Measurements from ENCODE around the gene TMEM132D. TPM values are rescaled to one million over a fixed set of nuclear protein-coding genes. Genes with fewer than 3 reads are reported as not detected.

TMEM132D gene
- total RNA-seq, 1 donor from 2014 or later: not detected

DNA sequence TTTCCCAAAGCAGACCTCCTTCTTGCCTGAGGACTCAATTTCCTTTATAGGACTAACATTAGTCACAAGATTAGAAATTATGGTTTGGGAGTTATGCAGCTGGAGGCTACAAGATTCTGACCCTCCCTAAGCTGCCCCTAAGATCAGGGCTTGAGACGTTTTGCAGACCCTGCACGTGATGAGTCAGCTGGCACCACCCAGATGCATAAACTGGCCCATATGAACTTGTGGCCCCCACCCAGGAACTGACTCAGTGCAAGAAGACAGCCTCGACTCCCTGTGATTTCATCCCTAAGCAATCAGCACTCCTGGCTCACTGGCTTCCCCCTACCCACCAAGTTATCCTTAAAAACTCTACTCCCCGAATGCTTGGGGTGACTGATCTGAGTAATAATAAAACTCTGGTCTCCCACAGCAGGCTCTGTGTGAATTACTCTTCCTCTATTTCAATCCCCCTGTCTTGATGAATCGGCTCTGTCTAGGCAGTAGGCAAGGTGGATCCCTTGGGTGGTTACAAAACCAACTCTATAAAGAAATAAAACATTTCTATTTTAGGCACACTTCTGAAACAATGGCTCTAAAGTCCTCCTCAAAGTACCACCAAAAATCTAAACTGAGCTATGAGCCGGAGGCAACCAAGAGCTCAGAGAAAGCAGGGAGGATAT, 233.4 kb downstream of the TMEM132D start:
- intact Hi-C loops (cut with micrococcal nuclease): no loop called here

DNA sequence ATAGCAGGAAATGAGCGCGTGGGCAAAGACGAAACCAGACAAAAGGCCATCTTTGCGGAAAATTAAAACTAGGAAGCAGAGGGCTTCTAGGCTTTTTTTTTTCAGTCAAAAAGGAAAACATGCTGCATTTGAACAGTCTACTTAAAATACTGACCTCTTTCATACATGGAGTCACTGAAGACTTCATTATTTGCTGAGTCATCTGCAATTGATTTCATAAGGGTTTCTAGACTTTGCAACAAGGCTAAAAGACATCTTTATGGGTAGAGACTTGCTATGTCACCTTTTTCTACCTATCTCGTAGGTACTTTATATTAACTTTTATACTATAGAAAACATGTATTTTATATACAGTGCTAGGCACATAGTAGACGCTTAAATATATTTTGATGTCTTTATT, 238.4 kb downstream of the TMEM132D start:
- intact Hi-C loops (cut with micrococcal nuclease): no loop called here

DNA sequence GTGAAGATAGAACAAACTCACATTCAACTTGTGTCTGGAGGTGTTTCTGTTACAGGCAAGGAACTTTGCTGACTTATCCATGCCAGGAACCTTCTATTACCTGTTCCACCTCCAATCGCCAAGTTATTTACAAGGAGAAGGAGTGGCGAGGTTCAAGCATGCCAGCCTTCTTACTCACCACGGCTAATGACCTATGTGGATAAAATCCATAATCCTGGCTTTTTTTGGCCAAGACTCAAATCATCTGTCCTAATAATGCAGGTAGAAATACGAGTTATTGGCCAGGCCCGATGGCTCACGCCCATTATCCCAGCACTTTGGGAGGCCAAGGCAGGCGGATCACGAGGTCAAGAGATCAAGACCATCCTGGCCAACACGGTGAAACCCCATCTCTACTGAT, 241.6 kb downstream of the TMEM132D start:
- intact Hi-C loops (cut with micrococcal nuclease): no loop called here

DNA sequence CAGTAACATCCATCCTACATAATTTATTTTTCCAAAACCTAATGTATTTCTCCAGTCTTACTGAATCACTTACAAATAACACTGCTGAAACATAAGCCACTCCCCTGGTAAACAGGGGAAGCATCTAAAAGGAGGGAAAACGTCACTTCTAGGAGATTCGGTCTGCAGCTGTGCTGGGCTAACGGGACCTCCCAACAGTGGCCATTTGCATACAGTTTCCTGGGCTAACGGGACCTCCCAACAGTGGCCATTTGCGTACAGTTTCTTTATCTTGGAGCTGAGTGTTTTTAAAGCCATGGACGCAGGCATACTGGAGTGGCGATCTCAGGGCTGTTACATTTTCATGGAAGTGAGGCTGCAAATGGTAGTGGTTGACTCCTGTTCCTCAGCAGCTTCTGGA, 242.9 kb downstream of the TMEM132D start:
- intact Hi-C loops (cut with micrococcal nuclease): no loop called here

DNA sequence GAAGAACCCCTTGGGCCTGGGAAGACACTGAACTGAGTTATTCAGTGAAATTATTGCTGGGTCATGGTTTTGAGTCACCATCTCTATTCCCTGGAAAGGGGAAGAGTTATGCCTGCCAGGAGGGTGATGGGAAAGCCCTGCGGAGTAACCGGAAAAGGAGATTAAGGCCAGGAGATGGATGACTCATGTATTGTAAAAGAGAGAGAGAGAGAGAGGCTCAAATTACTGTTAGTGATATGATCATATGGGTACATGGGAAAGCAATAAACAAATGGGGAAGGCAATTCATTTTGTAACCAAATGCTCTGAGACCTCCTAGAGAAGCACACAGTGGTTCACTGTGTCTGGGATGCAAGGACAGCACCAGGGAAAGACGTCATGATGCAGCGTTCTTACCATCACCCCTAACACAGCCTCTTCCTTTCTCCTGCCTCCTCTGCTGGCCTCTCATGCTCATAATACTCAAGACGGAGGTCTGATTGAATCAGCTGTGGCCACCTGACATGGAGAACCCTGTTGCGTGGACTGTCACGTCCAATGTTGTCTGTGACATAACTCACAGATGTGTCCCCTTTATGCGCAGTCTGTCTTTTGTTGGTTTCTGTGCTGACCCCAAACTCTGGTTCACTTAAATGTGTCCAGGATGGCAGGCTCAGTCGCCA, 243.7 kb downstream of the TMEM132D start:
- intact Hi-C loops (cut with micrococcal nuclease): no loop called here

GRCh38 chr12:129657179-129657578, 246.6 kb downstream of the TMEM132D start:
- intact Hi-C loops (cut with micrococcal nuclease): no loop called here

DNA sequence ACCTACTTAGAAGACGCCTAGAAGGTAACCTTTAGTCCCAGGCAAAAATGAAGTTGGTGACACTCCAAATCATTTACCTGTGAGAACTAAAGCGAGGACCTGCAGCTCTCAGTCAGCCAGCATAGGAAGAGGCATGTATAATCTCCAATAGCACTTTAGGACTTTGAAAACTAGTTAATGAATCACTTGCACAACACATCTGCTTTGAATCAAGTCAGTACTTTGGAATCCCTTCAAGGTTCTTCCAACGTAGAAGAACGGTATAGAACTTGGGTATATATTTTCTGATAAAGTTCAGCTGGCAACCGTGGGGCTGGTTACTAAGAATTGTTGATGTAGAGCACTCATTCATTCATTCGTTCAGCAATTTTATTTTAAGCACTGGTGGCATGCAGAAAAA, 251.9 kb downstream of the TMEM132D start:
- intact Hi-C loops (cut with micrococcal nuclease): no loop called here

DNA sequence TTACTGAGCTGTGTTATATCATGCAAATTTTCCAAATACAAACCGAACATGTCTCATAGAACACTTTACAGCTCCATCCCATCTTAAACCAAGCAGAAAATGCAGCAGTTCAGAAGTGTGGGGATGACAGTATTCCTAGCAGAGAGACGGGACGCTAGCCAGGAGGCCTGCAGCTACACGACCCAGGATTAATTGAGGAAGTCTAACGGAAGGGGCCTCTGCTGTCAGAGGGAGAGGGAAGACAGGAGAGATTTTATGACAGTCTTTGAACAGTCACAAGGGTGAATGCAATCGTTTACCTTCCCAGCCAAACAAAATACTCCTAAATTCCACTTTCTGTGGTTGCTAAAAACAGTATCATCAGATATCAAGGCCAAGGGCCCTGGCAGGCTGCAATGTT, 261.9 kb downstream of the TMEM132D start:
- intact Hi-C loops (cut with micrococcal nuclease): no loop called here

DNA sequence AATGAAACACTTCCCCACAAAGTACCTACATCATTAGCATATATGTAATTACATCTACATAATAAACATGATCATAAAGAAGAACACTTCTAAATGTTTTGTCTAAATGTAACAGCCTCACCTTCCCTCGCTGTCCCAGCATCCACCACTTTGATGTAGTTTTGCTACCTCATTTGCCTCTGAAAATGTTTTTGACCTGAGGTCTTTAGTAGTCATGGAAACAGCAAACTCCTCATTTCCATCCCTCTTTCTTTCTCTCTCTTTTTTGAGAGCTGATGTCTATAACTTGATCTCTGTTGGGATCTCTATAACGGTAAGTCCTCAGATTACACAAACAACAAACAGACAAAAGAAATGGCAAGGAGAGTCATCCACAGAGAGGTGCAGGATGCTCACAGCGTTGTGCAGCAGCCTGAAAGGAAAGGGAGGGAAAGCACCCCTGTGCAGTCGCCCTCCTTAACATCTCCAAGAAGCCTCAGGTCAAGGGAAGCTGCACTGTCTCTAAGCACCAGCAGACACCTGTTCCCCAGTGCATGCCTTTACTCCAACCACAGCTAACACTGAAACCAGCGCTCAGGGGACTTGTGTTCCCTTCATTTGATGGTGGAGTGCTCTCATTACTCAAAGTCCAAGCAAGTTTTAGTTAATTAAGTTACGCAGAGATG, 268.7 kb downstream of the TMEM132D start:
- intact Hi-C loops (cut with micrococcal nuclease): no loop called here

- intact Hi-C loops (cut with micrococcal nuclease): no loop called here
Measured at GRCh38 chr12:129631316-129631715, 272.5 kb downstream of the TMEM132D start.

DNA sequence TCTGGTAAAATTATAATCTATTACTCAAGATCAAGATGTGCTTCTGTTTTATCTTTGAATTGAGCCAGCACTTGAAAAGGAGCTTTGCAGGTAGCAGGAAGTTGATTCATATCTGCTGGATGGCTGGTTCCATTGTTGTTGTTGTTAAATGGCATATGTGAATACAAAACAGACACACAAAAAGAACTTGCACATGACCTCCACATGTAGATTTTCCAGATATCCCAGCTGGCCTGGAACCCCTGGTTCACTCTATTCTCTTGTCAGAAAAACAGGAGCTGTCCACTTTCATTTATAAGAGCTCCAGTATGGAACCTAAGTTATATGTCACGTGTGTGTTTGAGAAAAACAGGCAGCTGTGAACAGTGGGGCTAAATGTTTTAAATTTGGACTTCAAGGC, 273.9 kb downstream of the TMEM132D start:
- intact Hi-C loops (cut with micrococcal nuclease): no loop called here

GRCh38 chr12:129622566-129622965, 281.3 kb downstream of the TMEM132D start:
- intact Hi-C loops (cut with micrococcal nuclease): no loop called here

DNA sequence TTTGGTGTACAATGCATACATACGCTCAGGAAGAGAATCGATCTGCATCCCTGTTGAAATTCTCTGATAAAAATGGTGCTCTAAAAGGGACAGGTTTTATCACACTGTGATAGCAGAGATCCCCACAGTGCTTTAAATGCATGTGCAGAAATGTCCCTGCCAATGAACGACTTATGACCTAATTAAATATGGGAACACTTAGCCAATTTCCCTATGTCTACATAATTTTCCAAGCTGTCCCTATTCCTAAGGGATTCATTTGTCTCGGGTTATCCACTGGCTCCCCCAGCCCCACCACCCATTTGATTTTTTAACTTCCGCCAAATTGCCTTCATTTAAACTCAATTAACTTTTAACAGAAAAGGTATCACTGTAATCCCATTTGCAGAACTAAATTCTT, 284.6 kb downstream of the TMEM132D start:
- intact Hi-C loops (cut with micrococcal nuclease): no loop called here

DNA sequence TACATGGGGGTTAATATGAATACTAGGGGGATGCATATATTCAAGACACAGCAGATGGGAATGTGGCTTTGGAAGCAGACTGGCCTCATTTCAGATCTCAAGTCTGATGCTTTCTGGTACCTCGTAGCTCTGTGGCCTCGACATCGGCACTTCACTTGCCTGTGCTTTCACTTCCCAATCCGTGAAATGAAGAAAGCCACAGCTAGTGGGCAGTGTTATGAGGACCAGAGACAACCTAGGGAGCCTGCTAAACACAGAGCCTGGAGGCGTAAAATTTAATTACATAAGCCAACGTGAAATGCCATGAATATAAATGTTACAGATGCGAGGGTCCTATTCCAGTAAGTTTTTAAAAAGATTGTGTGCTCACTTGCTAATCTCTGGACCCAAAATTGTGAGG, 286.0 kb downstream of the TMEM132D start:
- intact Hi-C loops (cut with micrococcal nuclease): no loop called here

DNA sequence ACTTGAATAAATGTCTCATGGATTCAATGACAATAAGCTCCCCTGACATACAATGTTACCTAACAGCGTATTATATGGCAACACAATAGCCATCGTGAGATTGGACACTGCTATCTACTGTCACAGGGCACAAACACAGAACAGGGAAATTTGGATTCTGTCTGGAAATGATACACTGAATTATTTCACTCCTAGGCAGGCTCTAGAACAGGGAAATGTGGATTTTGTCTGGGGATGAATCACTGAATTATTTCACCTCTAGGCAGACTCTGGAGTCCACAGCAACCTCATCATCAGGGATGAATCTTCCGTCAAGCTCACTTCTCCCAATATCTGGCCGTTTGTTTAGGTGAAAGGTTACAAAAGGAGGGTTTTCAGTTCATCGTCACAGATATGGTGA, 288.8 kb downstream of the TMEM132D start:
- intact Hi-C loops (cut with micrococcal nuclease): no loop called here

GRCh38 chr12:129614221-129614885, 289.5 kb downstream of the TMEM132D start:
- intact Hi-C loops (cut with micrococcal nuclease): no loop called here

GRCh38 chr12:129613314-129613713, 290.5 kb downstream of the TMEM132D start:
- intact Hi-C loops (cut with micrococcal nuclease): no loop called here

DNA sequence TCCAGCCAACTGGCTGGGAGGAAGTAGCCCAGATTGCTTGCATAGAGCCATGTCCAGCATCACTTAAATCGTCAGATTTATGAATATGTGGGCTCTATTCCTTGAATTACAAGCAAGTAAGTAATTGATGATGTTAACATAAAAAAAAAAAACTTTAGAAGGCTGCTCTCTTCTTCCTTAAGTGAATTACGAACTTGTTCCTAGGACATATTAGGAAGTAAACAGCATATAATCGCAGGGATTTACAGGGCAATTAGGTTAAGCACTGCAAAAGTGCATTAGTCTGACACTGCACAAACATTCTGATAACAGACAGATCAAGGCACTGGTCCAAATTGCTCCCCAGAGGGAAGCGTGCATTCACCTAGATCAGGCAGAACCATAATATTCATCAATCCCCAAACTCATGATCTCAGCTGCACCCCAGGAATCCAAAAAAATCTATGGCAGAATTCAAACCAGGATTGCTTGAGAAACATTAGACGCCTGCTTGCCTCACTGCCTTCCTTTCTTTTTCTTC, 293.2 kb downstream of the TMEM132D start:
- intact Hi-C loops (cut with micrococcal nuclease): no loop called here

- intact Hi-C loops (cut with micrococcal nuclease): no loop called here
Measured at GRCh38 chr12:129607756-129608155, 296.1 kb downstream of the TMEM132D start.

- intact Hi-C loops (cut with micrococcal nuclease): no loop called here
Measured at GRCh38 chr12:129607301-129607700, 296.5 kb downstream of the TMEM132D start.

DNA sequence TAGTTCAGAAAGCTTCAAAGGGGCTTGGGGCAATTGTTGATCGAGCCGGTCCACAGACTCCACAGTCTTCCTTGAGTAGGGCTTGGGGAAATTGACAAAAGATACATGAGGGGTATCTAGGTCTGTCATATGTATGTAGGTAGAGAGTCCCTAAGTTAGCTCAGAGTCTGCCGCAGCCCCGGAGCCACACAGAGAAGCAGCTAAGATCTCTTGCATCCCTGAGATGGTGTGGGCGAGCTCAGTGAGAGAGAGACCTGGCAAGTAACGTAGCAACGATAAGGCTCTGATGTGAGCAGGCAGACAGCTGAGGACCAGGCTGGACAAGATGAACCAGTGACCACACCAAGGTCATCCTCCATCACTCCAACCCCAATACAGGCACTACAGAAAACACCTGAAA, 297.6 kb downstream of the TMEM132D start:
- intact Hi-C loops (cut with micrococcal nuclease): no loop called here

DNA sequence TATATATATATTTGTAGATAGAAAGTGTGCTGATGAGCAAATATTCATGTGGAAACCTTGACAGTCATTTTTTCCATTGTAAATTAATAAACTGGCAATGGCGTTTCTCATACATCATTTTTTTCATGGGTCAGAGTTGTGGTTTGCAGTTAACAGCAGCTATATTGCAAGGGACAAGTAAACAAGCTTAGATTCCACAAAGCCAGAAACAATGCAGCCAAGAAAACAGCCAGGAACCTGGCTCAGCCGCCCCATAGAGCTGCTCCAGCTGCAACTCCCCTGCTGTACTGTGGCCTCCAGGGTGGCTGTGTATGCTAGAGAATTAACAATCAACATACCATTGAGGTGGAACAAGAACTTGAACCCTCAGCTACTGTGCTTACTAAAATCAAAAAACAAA, 298.2 kb downstream of the TMEM132D start:
- intact Hi-C loops (cut with micrococcal nuclease): no loop called here

Measured in T-helper 1 cell treated with Interleukin-12 subunit alpha and Interleukin-12 subunit beta and Interleukin-4 antibody, amounts not matched to agents 30 ng/mL and 1 ng/mL, for 36 hours (primary cell).